Astrocyte of the cerebellum (primary cell): ENCODE measurements around the gene HDAC4.

ENCODE experiments used
- DNase-seq: peaks from one replicate; pipeline ENCODE4 v3.0.0-alpha.2; 2011; ENCODE audit warnings: low read depth
- H3K4me3 ChIP-seq: 2 replicates; pipeline ENCODE4 v1.5.1; 2011; ENCODE audit warnings: mild to moderate bottlenecking, low read depth, low read length, moderate library complexity
- in situ Hi-C: cut with HindIII; loops from 2 replicates; pipeline ENCODE4 v1.10.0; 2017; ENCODE audit warnings: low sequenced_read_pairs
- TF ChIP-seq, protein P1 (sequence below): IDR thresholded peaks from 2 replicates; pipeline ENCODE4 v1.5.1; 2012; ENCODE audit warnings: low read length, low read depth, moderate library complexity, mild to moderate bottlenecking; ENCODE audit errors: missing control alignments

HDAC4 gene

DNA sequence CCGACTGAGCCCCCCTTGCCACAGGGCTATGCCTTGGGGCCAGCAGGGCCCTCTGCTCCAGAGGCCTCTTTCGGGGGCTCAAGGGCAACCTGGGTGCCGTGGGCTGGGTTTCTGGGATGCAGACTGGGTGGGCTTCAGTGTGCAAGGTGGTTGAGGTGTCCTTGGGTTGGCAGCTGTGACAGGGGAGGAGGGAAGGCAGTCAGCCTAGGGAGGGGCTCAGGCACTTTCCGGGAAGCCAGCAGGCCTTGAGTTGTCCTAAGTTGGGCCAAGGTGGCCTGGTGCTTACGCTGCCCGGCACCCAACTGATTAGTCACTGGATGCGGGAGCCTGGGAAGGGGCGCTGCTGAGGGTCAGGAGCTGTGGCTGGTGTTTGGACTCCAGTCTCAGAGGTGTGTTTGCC lies 353.4 kb downstream of the HDAC4 start:
- in situ Hi-C loops = no loop called here
- no peak overlapping the region for H3K4me3 ChIP-seq
- no peak for DNase-seq
- TF ChIP-seq, protein P1, sequence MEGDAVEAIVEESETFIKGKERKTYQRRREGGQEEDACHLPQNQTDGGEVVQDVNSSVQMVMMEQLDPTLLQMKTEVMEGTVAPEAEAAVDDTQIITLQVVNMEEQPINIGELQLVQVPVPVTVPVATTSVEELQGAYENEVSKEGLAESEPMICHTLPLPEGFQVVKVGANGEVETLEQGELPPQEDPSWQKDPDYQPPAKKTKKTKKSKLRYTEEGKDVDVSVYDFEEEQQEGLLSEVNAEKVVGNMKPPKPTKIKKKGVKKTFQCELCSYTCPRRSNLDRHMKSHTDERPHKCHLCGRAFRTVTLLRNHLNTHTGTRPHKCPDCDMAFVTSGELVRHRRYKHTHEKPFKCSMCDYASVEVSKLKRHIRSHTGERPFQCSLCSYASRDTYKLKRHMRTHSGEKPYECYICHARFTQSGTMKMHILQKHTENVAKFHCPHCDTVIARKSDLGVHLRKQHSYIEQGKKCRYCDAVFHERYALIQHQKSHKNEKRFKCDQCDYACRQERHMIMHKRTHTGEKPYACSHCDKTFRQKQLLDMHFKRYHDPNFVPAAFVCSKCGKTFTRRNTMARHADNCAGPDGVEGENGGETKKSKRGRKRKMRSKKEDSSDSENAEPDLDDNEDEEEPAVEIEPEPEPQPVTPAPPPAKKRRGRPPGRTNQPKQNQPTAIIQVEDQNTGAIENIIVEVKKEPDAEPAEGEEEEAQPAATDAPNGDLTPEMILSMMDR = no peak

- no peak for DNase-seq
- TF ChIP-seq, protein P1 = no peak
- no peak overlapping the region for H3K4me3 ChIP-seq
- in situ Hi-C loops = no loop called here
Observed at GRCh38 chr2:239046822-239047221, 354.0 kb downstream of the HDAC4 start.

- DNase-seq = no peak
- H3K4me3 ChIP-seq = no peak overlapping the region
- TF ChIP-seq, protein P1 = no peak
- in situ Hi-C loops = no loop called here
Observed at GRCh38 chr2:239044336-239044735, 356.5 kb downstream of the HDAC4 start.

DNA sequence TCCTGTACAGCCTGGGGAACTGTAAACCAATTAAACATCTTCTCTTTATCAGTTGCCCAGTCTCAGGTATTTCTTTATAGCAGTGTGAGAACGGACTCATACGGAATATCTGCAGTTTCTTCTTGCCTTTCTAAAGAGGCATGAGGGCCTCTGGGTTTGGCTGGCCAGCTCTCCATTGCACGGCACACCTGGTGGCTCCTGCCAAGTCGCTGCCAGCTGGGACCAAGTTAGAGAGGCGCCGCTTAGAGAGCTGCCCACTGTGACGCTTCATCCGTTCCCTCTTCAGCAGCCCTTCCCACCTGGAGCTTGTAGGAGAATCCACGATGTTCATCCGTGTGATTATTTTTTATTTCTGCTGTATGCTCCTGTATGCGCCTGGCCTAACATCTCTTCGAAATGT lies 357.5 kb downstream of the HDAC4 start:
- DNase-seq = no peak
- H3K4me3 ChIP-seq = no peak overlapping the region
- in situ Hi-C loops = no loop called here
- TF ChIP-seq, protein P1 = no peak

- no peak for DNase-seq
- in situ Hi-C loops = no loop called here
- TF ChIP-seq, protein P1 = no peak
- no peak overlapping the region for H3K4me3 ChIP-seq
Observed at GRCh38 chr2:239042551-239043320, 358.1 kb downstream of the HDAC4 start.

DNA sequence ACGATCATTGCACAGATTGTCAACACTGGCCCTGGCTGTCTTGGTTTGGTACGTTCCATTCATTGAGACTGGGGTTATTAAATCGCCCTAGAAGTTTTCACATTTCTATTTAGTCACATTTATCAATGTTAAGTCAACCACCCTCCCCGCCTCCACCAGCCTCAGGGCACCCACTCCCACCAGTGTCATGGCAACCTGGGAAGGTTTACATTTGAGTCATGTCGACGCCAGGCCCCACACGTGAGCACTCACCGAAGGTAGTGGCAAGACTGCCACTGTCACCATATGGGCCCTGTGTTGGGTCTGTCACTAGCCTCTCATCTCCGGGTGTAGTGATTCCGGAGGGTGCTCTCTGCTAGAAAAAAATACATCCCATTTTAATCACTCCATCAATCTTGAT lies 358.8 kb downstream of the HDAC4 start:
- TF ChIP-seq, protein P1 = no peak
- H3K4me3 ChIP-seq = no peak overlapping the region
- no peak for DNase-seq
- in situ Hi-C loops = no loop called here
